22Rv1 (cell line): ENCODE measurements around the gene ORC4.
"Not testable (repeated sequence)": the region's sequence is repeated elsewhere in the genome, so short reads cannot be mapped to it uniquely, and the experiment has no call there.

Experiments
- H3K27ac ChIP-seq: fragments of 450-650 bp; 2 replicates; pipeline ENCODE4 v1.5.1; 2017
- CTCF ChIP-seq: fragments of 450-650 bp; IDR thresholded peaks from 2 replicates; pipeline ENCODE4 v1.5.1; 2017; ENCODE audit warnings: mild to moderate bottlenecking
- ZFX ChIP-seq: fragments of 450-650 bp; IDR thresholded peaks from 2 replicates; pipeline ENCODE4 v1.6.1; 2017; ENCODE audit warnings: antibody characterized with exemption, borderline replicate concordance

Gene ORC4

GRCh38 chr2:147998203-147998602 is 22.3 kb downstream of the ORC4 start:
- H3K27ac ChIP-seq = no peak overlapping the region
- TF ChIP-seq ZFX (no peak), CTCF (no peak)

- TF ChIP-seq ZFX = no peak
- no peak for TF ChIP-seq CTCF
- no peak overlapping the region for H3K27ac ChIP-seq
Measured at GRCh38 chr2:147996828-147997227, 23.7 kb downstream of the ORC4 start.

GRCh38 chr2:147994965-147995364 is 25.6 kb downstream of the ORC4 start:
- H3K27ac ChIP-seq = not testable (repeated sequence)

GRCh38 chr2:147989809-147990403 is 30.6 kb downstream of the ORC4 start:
- H3K27ac ChIP-seq = no peak overlapping the region
- TF ChIP-seq CTCF = peak; percentile 34
- TF ChIP-seq ZFX = no peak

- no peak overlapping the region for H3K27ac ChIP-seq
Measured at GRCh38 chr2:147989102-147989501, 31.4 kb downstream of the ORC4 start.

GRCh38 chr2:147980940-147981528 is 39.5 kb downstream of the ORC4 start:
- H3K27ac ChIP-seq = no peak overlapping the region
- no peak for TF ChIP-seq CTCF
- TF ChIP-seq ZFX = no peak

More at GRCh38 chr2:147989102-147989501, 31.4 kb downstream of the ORC4 start:
- TF ChIP-seq CTCF = no peak

- no peak for TF ChIP-seq CTCF
- no peak for TF ChIP-seq ZFX
Measured at GRCh38 chr2:147977679-147978078, 42.9 kb downstream of the ORC4 start.

GRCh38 chr2:147976102-147976501 is 44.4 kb downstream of the ORC4 start:
- H3K27ac ChIP-seq = no peak overlapping the region
- TF ChIP-seq CTCF (no peak), ZFX (no peak)

More at GRCh38 chr2:147977679-147978078, 42.9 kb downstream of the ORC4 start:
- H3K27ac ChIP-seq = no peak overlapping the region
